Measurements from ENCODE around the gene HNRNPA3. TPM values are rescaled to one million over a fixed set of nuclear protein-coding genes. Genes with fewer than 3 reads are reported as not detected.

Gene HNRNPA3
- total and polyA plus RNA-seq, 10 of the 15 experiments (the other 5 are each of a cell fraction or from before 2014, with no cell fraction given), result 40.4 to 343 (median 206) TPM

- TF ChIP-seq, protein P1, sequence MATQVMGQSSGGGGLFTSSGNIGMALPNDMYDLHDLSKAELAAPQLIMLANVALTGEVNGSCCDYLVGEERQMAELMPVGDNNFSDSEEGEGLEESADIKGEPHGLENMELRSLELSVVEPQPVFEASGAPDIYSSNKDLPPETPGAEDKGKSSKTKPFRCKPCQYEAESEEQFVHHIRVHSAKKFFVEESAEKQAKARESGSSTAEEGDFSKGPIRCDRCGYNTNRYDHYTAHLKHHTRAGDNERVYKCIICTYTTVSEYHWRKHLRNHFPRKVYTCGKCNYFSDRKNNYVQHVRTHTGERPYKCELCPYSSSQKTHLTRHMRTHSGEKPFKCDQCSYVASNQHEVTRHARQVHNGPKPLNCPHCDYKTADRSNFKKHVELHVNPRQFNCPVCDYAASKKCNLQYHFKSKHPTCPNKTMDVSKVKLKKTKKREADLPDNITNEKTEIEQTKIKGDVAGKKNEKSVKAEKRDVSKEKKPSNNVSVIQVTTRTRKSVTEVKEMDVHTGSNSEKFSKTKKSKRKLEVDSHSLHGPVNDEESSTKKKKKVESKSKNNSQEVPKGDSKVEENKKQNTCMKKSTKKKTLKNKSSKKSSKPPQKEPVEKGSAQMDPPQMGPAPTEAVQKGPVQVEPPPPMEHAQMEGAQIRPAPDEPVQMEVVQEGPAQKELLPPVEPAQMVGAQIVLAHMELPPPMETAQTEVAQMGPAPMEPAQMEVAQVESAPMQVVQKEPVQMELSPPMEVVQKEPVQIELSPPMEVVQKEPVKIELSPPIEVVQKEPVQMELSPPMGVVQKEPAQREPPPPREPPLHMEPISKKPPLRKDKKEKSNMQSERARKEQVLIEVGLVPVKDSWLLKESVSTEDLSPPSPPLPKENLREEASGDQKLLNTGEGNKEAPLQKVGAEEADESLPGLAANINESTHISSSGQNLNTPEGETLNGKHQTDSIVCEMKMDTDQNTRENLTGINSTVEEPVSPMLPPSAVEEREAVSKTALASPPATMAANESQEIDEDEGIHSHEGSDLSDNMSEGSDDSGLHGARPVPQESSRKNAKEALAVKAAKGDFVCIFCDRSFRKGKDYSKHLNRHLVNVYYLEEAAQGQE (IDR thresholded peaks at IDR 0.05; ENCODE audit: low read depth, low read length), result no peak
- no peak for TF ChIP-seq BCL11A (IDR thresholded peaks at IDR 0.05; ENCODE audit: low read depth, low read length)
- TF ChIP-seq SIX5 (IDR thresholded peaks at IDR 0.05; ENCODE audit: low read depth, low read length, severe bottlenecking), result no peak
- TF ChIP-seq ZNF207 (IDR thresholded peaks at IDR 0.05; ENCODE audit: borderline replicate concordance), result 0 out of 2 replicates have a peak, but pooled peaks have one; percentile 12
- TF ChIP-seq KLF5 (IDR thresholded peaks at IDR 0.05; ENCODE audit: partially characterized antibody), result no peak
- no peak for TF ChIP-seq RCOR1 (conservative IDR thresholded peaks at IDR 0.05; ENCODE audit: low read depth, low read length)
- TF ChIP-seq SMAD5 (IDR thresholded peaks at IDR 0.05; ENCODE audit: low read depth), result no peak
- TF ChIP-seq FOS (IDR thresholded peaks at IDR 0.05; ENCODE audit: borderline replicate concordance, extremely low read depth, insufficient read length), result no peak
- no peak for TF ChIP-seq ZSCAN29 (IDR thresholded peaks at IDR 0.05)
- no peak for TF ChIP-seq KAT2A (conservative IDR thresholded peaks at IDR 0.05; ENCODE audit: control insufficient read depth, low read depth, low read length)
- TF ChIP-seq BACH1 (IDR thresholded peaks at IDR 0.05; ENCODE audit: borderline replicate concordance), result no peak
- TF ChIP-seq RELA (IDR thresholded peaks at IDR 0.05; ENCODE audit: borderline replicate concordance, partially characterized antibody), result no peak
- TF ChIP-seq, protein P2, sequence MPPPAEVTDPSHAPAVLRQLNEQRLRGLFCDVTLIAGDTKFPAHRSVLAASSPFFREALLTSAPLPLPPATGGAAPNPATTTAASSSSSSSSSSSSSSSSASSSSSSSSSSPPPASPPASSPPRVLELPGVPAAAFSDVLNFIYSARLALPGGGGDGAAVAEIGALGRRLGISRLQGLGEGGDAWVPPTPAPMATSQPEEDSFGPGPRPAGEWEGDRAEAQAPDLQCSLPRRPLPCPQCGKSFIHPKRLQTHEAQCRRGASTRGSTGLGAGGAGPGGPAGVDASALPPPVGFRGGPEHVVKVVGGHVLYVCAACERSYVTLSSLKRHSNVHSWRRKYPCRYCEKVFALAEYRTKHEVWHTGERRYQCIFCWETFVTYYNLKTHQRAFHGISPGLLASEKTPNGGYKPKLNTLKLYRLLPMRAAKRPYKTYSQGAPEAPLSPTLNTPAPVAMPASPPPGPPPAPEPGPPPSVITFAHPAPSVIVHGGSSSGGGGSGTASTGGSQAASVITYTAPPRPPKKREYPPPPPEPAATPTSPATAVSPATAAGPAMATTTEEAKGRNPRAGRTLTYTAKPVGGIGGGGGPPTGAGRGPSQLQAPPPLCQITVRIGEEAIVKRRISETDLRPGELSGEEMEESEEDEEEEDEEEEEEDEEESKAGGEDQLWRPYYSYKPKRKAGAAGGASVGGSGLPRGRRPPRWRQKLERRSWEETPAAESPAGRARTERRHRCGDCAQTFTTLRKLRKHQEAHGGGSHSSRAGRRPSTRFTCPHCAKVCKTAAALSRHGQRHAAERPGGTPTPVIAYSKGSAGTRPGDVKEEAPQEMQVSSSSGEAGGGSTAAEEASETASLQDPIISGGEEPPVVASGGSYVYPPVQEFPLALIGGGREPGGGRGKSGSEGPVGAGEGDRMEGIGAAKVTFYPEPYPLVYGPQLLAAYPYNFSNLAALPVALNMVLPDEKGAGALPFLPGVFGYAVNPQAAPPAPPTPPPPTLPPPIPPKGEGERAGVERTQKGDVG (CRISPR knock-in tag; IDR thresholded peaks at IDR 0.05), result no peak
- peak; percentile 35; the same call in 1 of the 2 replicates for TF ChIP-seq SPI1 (IDR thresholded peaks at IDR 0.05; ENCODE audit: borderline replicate concordance, insufficient read depth, low read depth, low read length)
- TF ChIP-seq, protein P3, sequence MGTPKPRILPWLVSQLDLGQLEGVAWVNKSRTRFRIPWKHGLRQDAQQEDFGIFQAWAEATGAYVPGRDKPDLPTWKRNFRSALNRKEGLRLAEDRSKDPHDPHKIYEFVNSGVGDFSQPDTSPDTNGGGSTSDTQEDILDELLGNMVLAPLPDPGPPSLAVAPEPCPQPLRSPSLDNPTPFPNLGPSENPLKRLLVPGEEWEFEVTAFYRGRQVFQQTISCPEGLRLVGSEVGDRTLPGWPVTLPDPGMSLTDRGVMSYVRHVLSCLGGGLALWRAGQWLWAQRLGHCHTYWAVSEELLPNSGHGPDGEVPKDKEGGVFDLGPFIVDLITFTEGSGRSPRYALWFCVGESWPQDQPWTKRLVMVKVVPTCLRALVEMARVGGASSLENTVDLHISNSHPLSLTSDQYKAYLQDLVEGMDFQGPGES (IDR thresholded peaks at IDR 0.05), result no peak
- TF ChIP-seq HDGF (IDR thresholded peaks at IDR 0.05), result no peak
- TF ChIP-seq SRF (IDR thresholded peaks at IDR 0.05; ENCODE audit: low read depth in 2 of 2, low read length in 2 of 2), result no peak
- TF ChIP-seq PKNOX1 (IDR thresholded peaks at IDR 0.05), result no peak
- TF ChIP-seq SUPT20H (IDR thresholded peaks at IDR 0.05; ENCODE audit: borderline replicate concordance, control insufficient read depth, low read depth, low read length), result no peak
Observed at GRCh38 chr2:177169810-177170514, 42.6 kb upstream of the HNRNPA3 start (continued).
